NCI-H2196 (cell line): ENCODE measurements around the gene NEDD4L.

ENCODE experiments used
- DNase-seq: peaks from one replicate; lab custom pipeline; 2025; ENCODE audit not compliant: unreplicated experiment; lab: John Stamatoyannopoulos, UW

Gene NEDD4L

DNA sequence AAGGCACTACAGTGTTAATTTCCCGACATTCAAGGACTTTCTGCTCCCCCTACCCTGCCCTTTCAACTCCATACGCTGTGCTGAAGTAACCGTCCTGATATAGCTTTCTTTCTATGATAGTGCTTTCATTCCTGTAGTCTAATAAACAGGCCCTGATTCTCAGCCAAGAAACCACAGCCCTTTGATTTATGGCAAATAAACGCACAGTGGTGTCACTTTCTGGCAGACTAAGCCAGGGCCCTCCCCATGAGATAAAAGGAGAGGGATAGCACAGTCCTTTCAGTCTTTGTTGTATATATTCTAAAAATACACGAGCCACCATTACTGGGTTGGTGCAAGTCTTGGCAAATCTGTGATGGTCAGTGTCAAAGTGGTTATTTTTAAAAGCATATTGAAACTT is 293.7 kb downstream of the NEDD4L start:
- no peak for DNase-seq

- no peak for DNase-seq
These were observed 294.1 kb downstream of the NEDD4L start for GRCh38 chr18:58338141-58338540.

DNA sequence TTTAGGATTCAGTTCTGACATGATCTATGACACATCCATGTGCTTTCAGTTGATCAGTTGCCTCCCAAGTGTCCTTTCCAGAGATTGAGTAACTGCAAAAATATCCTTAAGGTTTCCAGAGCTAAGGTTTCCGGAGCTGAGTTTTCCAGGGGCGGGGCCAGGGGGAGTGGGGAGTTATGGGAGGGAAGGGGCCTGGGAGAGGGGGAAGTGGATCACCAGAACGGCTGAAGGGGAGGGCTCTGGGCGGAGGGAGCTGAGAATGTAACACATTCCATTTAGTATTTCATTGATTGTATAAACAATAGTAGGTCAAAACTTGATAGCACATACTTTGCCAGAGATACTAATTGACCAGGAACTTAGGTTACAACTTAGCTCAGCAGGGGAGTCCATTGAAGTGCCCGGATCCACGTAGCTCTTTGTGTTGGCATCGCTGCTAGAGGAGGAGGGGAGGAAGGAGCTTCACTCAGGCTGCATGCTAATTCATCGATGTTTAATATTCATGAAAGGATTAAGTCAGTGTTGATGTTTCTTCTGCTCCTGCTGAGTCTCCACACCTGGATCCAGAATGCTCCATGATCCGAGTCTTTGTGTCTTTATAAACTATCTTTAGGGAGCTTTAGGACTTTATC is 295.1 kb downstream of the NEDD4L start:
- no peak for DNase-seq

DNA sequence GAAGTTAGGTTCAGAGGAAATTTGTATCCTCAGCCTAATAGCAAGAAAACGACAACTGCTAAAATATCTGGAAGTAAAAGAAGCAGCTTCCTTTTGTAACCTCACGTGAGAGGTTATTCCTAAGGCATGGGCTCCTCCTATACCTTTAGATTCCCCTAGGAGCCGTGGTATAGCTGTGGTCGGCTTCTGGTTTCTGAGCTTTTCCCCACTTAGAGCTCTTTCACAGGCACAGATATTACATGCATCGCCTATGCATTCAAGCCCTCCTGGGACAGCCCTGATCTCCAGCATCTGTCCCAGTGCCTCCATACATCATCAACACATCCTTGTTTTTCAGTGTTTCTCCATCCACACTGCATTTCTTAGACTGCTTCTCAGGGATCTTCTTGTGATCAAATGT is 295.9 kb downstream of the NEDD4L start:
- DNase-seq, result no peak

DNA sequence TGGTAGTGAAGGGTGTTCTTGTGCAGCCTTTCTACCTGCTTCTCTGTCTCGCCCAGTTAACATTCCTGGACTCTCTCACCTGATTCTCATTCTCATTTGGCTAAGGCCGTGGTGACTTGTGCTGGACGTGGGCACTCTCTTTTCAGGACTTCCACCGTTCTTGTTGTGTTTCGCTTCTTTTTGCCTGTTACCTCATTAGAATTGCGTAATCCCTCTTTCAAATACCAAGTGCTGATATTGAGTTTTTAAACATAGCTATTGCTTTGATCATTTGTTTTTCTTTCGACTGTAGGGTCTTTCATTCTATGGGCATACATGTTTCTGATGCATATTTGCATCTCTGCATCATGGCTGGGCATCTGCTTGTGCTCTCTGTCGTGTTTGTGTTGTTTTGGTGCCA is 297.9 kb downstream of the NEDD4L start:
- DNase-seq, result no peak

- no peak for DNase-seq
These were observed 300.1 kb downstream of the NEDD4L start for GRCh38 chr18:58344080-58344670.

GRCh38 chr18:58344861-58345463 is 300.9 kb downstream of the NEDD4L start:
- no peak for DNase-seq

GRCh38 chr18:58345875-58346274 is 301.8 kb downstream of the NEDD4L start:
- no peak for DNase-seq

DNA sequence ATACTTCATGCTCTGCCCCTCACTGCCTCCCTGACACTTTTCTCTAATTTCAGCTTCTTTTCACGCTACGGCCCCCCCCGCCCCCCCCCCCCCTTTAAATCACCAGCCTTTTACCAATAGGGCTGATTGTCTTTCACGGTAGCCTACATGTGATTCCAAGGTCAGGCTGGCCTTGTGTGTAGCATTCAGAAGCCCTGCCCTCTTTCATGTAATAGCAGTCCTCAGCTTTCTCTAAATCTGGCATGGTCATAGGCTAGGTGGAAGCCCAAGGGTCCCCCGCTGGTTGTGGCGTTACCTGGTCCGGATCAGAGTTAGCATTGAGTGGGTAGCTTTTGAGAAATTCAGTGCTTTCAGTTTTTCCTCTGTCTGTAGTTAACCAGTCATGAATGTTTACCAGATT is 303.1 kb downstream of the NEDD4L start:
- no peak for DNase-seq

- DNase-seq, result no peak
These were observed 304.5 kb downstream of the NEDD4L start for GRCh38 chr18:58348517-58348916.

DNA sequence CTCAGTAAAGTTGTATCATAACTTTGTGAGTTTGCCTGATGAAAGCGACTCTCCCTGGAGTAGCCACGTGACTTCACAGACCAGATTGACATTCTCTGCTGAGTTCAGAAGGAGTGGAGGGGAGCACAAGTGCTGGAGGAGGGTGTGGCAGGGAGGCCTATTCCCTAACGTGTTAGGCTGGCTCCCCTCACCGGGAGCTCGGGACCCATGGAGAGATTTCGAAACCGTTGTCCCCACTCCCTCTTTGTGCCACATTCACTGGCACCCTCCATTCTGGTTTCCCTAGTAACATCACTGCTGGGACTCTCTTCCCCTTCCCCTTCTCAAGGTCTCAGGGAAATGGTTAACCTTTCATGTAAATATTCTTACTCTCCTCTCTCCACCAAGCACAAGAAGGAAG is 304.9 kb downstream of the NEDD4L start:
- DNase-seq, result no peak

DNA sequence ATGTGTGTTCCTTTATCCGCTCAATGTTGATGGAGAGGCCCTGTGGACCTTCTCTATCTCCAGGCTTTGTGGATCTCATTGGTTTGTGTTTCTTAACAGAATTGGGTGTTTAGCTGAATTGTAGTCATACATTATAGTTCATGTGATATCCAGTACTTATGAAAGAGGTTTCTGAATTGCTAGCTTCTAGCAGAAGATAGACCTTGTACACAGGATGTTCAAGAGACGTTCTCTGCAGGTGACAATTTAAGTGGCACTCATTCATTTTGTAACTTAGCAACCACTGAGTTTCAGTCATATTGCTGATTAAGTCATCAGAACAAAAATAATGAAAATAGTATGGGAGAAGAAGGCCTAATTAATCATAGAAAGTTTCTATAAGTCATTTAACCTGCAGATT is 305.6 kb downstream of the NEDD4L start:
- no peak for DNase-seq

GRCh38 chr18:58350526-58350925 is 306.5 kb downstream of the NEDD4L start:
- no peak for DNase-seq

GRCh38 chr18:58351776-58352175 is 307.8 kb downstream of the NEDD4L start:
- no peak for DNase-seq

DNA sequence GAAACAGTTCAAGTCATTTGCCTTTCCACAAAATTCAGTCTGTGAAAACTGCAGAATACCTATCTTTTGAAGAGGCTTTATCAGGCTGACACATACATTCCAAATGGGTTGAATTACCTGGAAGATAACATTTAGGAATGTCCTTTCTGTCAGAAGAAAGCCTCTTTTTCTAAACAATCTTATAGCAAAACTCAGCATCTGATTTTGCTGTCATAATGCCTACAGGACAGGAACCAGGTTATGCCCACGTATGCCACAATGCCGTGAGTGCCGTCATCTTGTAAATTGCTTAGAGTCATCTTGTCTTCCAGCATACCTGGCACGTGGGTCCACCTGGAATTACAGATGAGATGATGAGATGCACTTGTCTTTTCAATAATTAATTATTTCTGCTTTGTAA is 309.6 kb downstream of the NEDD4L start:
- DNase-seq, result no peak

GRCh38 chr18:58354051-58354450 is 310.0 kb downstream of the NEDD4L start:
- DNase-seq, result no peak

DNA sequence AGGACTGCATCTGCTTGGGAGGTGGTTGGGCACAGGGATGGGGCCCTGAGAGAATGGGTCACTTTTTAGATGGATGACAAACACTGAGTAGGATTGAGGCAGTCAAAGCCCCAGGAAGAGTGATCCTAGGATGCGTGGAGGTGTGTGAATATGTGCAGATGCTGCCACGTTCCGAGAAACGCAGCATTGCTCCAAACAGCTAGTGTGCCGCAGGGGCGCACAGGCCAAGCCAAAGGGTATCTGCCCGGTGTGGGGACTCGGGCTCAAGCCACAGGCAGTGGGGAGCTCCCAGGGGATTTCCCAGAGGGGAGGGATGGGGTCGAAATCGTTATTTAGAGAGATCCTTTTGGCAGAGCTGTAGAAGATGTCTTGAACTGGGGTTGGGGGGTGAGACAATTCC is 310.8 kb downstream of the NEDD4L start:
- no peak for DNase-seq

DNA sequence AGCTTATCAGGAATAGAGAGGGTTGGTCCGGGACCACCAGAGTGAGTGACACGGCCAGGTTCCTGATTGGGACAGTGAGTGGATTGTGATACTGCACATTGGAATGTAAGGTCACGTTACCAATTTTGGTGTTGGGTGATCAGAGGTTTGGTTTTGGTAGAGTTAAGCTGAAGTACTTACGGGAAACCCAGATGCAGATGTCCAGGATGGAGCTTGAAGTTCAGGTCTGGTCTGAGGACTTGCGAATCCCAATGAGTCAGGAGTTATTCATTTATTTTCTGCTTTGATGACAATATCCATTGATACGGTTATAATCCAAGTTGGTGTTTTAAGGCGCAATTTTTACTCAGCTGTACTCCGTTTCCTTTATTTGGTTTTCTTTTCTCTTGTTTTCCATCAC is 311.2 kb downstream of the NEDD4L start:
- no peak for DNase-seq

- no peak for DNase-seq
These were observed 315.2 kb downstream of the NEDD4L start for GRCh38 chr18:58359218-58359617.

GRCh38 chr18:58359620-58360019 is 315.6 kb downstream of the NEDD4L start:
- no peak for DNase-seq

DNA sequence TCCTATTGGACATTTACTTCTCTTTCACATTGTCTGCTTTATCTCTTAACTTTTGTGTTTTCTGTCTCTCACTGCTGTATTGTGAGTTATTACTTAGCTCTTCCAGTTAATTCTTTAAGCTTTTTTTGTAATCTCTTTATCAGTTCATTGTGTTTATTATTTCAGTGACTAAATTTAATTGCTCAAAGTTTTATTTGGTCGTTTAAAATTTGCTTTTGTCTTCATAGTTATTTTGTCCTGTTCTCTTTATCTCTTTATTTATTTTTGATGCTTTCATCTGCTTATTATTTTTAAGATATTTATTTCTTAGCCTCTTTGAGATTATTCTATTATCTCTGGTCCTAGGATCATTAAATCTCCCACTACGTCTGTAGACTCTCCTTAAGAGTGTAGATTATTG is 316.3 kb downstream of the NEDD4L start:
- no peak for DNase-seq

DNA sequence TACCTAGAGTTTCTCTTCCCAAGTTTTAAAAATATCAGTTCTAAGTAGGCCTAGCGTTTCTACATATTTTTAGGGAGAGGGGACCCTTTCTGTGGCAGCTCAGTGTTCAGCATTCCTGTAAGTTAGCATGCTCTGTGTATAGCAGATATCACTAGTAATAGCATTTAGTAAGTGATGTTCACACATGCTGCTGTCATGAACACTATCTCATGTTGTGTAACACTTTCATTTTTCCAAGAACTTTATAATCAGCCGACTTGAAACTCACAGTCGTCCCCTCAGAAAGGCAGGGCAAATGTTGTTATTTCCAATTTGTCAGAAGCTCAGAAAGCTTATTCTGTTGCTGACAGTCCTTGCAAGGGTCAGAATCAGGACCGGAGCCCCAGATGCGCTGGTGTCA is 317.2 kb downstream of the NEDD4L start:
- no peak for DNase-seq

DNA sequence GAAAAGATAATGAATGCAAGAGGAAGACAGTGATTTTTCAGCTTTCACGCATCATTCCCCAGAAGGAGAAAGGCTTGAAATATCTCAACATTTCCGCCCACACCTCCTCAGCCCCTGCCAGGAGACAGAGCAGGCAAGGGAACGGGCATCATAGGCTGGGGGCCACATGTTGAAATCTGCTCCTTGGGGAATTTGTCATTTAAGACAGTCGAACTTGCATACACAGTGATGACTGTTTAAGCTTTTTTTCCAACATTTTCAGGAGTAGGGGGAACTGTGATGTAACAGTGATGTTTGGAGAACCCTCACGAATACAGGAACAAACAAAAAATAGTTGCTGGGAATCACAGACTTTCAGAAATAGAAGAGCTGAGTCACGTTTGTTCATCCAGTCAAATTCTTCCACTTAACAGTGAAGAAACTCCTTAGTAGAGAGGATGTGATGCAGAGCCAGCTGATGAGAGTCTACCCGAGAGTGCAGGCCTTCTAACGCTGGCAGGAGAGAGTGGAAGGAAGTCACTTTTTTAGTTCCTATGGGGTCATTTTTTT is 318.1 kb downstream of the NEDD4L start:
- DNase-seq, result no peak
